Measurements from ENCODE around the gene KIAA1614. TPM values are rescaled to one million over a fixed set of nuclear protein-coding genes. Genes with fewer than 3 reads are reported as not detected.

The KIAA1614 gene
- total RNA-seq, 4 donors from 2014 or later: 1.0 to 17.1 (median 6.6) TPM

- no peak for TF ChIP-seq CTCF (IDR thresholded peaks at IDR 0.05)
- H3K36me3 ChIP-seq: no peaks in the 10 kb centered on the region
These were observed 18.0 kb downstream of the KIAA1614 start for GRCh38 chr1:180930687-180931086.

GRCh38 chr1:180931529-180931928 is 18.8 kb downstream of the KIAA1614 start:
- peaks cover 6 to 18% of the 10 kb centered on the region in 2 donors for H3K4me1 ChIP-seq
- DNase-seq: no peak
- H3K27me3 ChIP-seq: no peaks in the 10 kb centered on the region
- H3K27ac ChIP-seq: no peak overlapping the region
- intact Hi-C loops (cut with DNase I; ENCODE audit: low total_unique reads): no loop called here
- no peak for TF ChIP-seq POLR2A (IDR thresholded peaks at IDR 0.05)
- no peak for TF ChIP-seq CTCF (IDR thresholded peaks at IDR 0.05)
- H3K4me3 ChIP-seq: no peak overlapping the region
- H3K36me3 ChIP-seq: no peaks in the 10 kb centered on the region
- no peaks in the 10 kb centered on the region for H3K9me3 ChIP-seq

More at GRCh38 chr1:180930687-180931086, 18.0 kb downstream of the KIAA1614 start:
- Histone ChIP-seq H3K27me3 (no peaks in the 10 kb centered on the region), H3K4me1 (peaks cover 6 to 18% of the 10 kb centered on the region in 2 donors), H3K9me3 (no peaks in the 10 kb centered on the region), H3K4me3 (no peak overlapping the region), H3K27ac (no peak overlapping the region)
- intact Hi-C loops (cut with DNase I; ENCODE audit: low total_unique reads): no loop called here
- DNase-seq: no peak

GRCh38 chr1:180932378-180932777 is 19.7 kb downstream of the KIAA1614 start:
- DNase-seq: no peak
- TF ChIP-seq CTCF (IDR thresholded peaks at IDR 0.05): no peak
- TF ChIP-seq POLR2A (IDR thresholded peaks at IDR 0.05): no peak
- Histone ChIP-seq H3K36me3 (no peaks in the 10 kb centered on the region), H3K4me1 (peaks cover 0 to 10% of the 10 kb centered on the region in 2 donors), H3K27ac (no peak overlapping the region), H3K4me3 (no peak overlapping the region), H3K9me3 (no peaks in the 10 kb centered on the region), H3K27me3 (no peaks in the 10 kb centered on the region)
- intact Hi-C loops (cut with DNase I; ENCODE audit: low total_unique reads): no loop called here

GRCh38 chr1:180933141-180933540 is 20.4 kb downstream of the KIAA1614 start:
- TF ChIP-seq POLR2A (IDR thresholded peaks at IDR 0.05) (no peak), CTCF (IDR thresholded peaks at IDR 0.05) (no peak)
- no peak for DNase-seq
- Histone ChIP-seq H3K4me3 (no peak overlapping the region), H3K36me3 (no peaks in the 10 kb centered on the region), H3K4me1 (peaks cover 0 to 3% of the 10 kb centered on the region in 2 donors), H3K9me3 (no peaks in the 10 kb centered on the region), H3K27ac (no peak overlapping the region), H3K27me3 (no peaks in the 10 kb centered on the region)
- intact Hi-C loops (cut with DNase I; ENCODE audit: low total_unique reads): no loop called here

GRCh38 chr1:180934563-180934962 is 21.9 kb downstream of the KIAA1614 start:
- H3K36me3 ChIP-seq: no peaks in the 10 kb centered on the region
- no peak for TF ChIP-seq CTCF (IDR thresholded peaks at IDR 0.05)
- no peak for TF ChIP-seq POLR2A (IDR thresholded peaks at IDR 0.05)
- H3K27me3 ChIP-seq: no peaks in the 10 kb centered on the region
- DNase-seq: no peak
- no peaks in the 10 kb centered on the region for H3K9me3 ChIP-seq
- H3K4me3 ChIP-seq: no peak overlapping the region
- intact Hi-C loops (cut with DNase I; ENCODE audit: low total_unique reads): no loop called here
- H3K4me1 ChIP-seq: no peaks in the 10 kb centered on the region
- H3K27ac ChIP-seq: no peak overlapping the region
